Coronary artery (tissue), 2 donors: Measurements from ENCODE around the gene AQP2.

Experiments
- DNase-seq: peaks from one replicate; pipeline ENCODE4 v3.0.0-alpha.2; 2017; ENCODE audit warnings: low spot score
- H3K27ac ChIP-seq, 2 donors: fragments of 200-600 bp; sonication (generic); one replicate each; pipeline ENCODE4 v1.5.1; 2016 to 2019
- H3K4me3 ChIP-seq: fragments of 200-600 bp; sonication (generic); 2 replicates; pipeline ENCODE4 v1.5.1; 2016; ENCODE audit warnings: mild to moderate bottlenecking, moderate library complexity
- CTCF ChIP-seq: fragments of 200-600 bp; sonication (generic); IDR thresholded peaks from one replicate; pipeline ENCODE4 v1.5.1; 2019; ENCODE audit warnings: antibody characterized with exemption

Gene AQP2

GRCh38 chr12:49904601-49905000 lies 45.9 kb upstream of the AQP2 start:
- DNase-seq = no peak
- Histone ChIP-seq H3K4me3 (no peak overlapping the region), H3K27ac (peak overlapping the region in 1 of 2 donors; percentile 69)
- TF ChIP-seq CTCF = no peak

- H3K4me3 ChIP-seq = no peak overlapping the region
- TF ChIP-seq CTCF = no peak
- H3K27ac ChIP-seq = no peak overlapping the region
- DNase-seq = no peak
Measured at GRCh38 chr12:49905718-49906314, 44.7 kb upstream of the AQP2 start.

GRCh38 chr12:49907352-49907751 lies 43.2 kb upstream of the AQP2 start:
- Histone ChIP-seq H3K27ac (no peak overlapping the region), H3K4me3 (no peak overlapping the region)
- no peak for TF ChIP-seq CTCF
- no peak for DNase-seq

GRCh38 chr12:49909356-49909755 lies 41.2 kb upstream of the AQP2 start:
- Histone ChIP-seq H3K4me3 (no peak overlapping the region), H3K27ac (no peak overlapping the region)
- DNase-seq = no peak
- TF ChIP-seq CTCF = no peak

GRCh38 chr12:49909826-49910225 lies 40.7 kb upstream of the AQP2 start:
- H3K27ac ChIP-seq = no peak overlapping the region
- no peak for TF ChIP-seq CTCF
- no peak for DNase-seq
- H3K4me3 ChIP-seq = no peak overlapping the region

- no peak overlapping the region for H3K4me3 ChIP-seq
- TF ChIP-seq CTCF = no peak
- DNase-seq = no peak
- H3K27ac ChIP-seq = no peak overlapping the region
Measured at GRCh38 chr12:49910331-49911212, 40.0 kb upstream of the AQP2 start.

GRCh38 chr12:49911213-49911605 lies 39.3 kb upstream of the AQP2 start:
- H3K27ac ChIP-seq = no peak overlapping the region

More at GRCh38 chr12:49911213-49911605, 39.3 kb upstream of the AQP2 start:
- no peak for TF ChIP-seq CTCF
- no peak overlapping the region for H3K4me3 ChIP-seq
- DNase-seq = no peak
